GM12801 (cell line): ENCODE data around the gene GAA.

Source experiments
- TF ChIP-seq, protein P1 (sequence below): IDR thresholded peaks from one replicate; pipeline ENCODE4 v1.5.1; 2011; ENCODE audit warnings: control low read depth; ENCODE audit not compliant: insufficient read length; ENCODE audit errors: extremely low read depth

Gene GAA

DNA sequence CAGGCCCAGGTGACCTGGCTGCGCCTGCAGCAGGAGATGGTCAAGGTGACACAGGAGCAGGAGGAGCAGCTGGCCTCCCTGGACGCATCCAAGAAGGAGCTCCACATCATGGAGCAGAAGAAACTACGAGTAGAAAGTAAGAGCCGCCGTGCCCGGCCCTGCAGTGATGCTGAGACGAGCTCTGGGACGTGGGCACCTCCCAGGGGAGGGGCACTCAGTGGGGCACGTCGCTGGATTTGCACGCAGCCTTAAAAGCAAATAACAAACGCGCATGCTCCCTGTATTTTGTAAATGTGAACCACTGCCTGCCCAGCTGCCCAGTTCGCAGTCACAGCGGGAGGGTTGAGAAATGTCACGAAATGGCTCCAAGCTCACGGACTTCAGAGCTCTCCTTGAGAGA is 15.3 kb upstream of the GAA start:
- TF ChIP-seq, protein P1, sequence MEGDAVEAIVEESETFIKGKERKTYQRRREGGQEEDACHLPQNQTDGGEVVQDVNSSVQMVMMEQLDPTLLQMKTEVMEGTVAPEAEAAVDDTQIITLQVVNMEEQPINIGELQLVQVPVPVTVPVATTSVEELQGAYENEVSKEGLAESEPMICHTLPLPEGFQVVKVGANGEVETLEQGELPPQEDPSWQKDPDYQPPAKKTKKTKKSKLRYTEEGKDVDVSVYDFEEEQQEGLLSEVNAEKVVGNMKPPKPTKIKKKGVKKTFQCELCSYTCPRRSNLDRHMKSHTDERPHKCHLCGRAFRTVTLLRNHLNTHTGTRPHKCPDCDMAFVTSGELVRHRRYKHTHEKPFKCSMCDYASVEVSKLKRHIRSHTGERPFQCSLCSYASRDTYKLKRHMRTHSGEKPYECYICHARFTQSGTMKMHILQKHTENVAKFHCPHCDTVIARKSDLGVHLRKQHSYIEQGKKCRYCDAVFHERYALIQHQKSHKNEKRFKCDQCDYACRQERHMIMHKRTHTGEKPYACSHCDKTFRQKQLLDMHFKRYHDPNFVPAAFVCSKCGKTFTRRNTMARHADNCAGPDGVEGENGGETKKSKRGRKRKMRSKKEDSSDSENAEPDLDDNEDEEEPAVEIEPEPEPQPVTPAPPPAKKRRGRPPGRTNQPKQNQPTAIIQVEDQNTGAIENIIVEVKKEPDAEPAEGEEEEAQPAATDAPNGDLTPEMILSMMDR = no peak

DNA sequence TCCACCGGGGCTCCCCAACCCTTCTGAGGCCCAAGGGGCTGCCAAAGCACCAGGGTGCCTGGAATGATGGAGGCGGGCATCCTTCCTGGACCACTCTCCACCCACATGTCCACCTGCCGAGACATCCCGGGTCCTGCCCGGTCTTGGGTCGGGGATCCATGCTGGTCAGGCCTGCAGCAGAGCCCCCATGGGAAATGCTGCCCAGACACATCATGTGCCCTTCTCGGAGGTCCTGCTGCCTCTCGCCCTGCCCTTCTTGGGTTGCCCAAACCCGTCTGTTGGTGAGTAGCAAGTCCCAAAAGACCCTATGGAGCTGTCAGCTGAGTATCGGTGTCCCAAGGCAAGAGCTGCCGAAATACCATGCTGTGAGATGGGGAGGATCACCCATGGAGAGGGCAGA is 14.8 kb upstream of the GAA start:
- TF ChIP-seq, protein P1 = no peak

DNA sequence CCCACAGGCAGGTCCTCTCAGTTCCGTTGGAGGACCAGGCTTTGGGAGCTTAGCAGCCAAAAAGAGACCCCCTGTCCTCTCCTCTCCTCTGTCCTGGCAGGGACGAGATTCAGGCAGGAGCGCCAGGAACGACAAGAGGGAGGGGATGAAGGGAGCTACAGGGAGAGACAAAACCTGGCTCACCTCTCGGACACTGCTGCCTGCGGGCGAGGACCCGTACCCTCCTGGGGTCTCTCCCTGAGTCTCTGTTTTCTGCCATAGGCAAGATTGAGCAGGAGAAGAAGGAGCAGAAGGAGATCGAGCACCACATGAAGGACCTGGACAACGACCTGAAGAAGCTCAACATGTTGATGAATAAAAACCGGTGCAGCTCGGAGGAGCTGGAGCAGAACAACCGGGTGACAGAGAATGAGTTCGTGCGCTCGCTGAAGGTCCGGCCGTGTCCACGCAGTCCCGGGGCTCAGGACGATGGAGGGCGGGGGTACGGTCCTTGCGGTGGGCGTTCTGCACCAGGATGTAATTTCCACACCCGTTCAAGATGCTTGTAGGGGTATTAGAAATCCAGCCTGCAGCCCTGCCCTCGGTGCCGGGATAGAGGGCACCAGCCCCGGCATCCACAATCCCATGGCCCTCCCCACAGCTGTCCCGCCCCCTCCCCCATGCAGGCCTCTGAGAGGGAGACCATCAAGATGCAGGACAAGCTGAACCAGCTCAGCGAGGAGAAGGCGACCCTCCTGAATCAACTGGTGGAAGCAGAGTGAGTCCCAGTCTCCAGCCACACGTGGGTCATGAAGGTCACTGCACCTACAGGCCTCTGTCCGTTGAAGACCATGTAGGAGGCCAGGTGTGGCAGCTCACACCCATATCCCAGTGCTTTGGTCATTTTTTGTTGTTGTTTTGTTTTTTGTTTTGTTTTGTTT is 13.8 kb upstream of the GAA start:
- TF ChIP-seq, protein P1 = no peak

DNA sequence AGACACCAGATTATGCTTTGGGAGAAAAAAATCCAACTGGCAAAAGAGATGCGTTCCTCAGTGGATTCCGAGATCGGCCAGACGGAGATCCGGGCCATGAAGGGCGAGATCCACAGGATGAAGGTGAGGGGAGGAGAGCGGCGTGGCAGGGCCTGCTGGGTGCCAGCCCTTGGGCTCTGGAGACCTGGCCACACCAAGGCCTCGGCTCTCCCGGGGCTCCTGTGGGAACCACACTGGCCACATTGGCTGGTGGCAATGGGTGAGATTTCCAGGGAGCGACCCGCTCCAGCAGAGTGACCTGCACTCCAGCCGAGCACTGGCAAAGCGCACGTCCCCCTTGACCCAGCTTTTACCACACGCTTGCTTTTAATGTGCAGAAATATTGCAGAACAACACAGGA is 11.6 kb upstream of the GAA start:
- TF ChIP-seq, protein P1 = no peak

DNA sequence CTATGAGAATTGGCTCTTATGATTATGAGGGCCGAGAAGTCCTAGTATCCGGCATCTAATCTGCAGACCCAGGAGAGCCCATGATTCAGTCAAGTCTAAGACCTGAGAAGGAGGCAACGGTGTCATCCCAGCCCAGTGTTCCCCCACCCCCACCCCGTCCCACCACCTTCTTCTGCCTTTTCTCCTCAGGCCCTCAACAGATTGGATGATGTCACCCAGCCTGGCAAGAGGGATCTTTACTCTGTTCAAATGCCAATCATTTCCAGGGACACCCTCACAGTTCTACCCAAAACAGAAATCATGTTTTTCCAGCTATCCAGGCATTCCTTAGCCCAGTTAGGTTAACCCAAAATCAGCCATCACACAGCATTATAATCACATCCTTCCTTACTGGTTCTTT is 10.0 kb upstream of the GAA start:
- TF ChIP-seq, protein P1 = no peak

DNA sequence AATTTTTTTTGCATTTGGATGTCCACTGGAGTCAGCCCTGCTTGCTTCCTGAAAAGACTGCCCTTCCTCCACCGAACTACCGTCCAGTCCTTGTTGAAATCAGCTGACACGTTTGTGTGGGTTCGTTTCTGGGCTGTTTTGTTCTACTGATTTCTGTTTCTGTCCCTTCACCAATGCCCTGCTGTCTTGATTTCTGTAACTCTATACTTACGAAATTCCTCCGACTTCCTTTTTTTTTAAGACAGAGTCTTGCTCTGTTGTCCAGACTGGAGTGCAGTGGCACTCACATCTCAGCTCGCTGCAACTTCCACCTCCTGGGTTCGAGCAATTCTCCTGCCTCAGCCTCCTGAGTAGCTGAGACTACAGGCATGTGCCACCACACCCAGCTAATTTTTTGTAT is 8.4 kb upstream of the GAA start:
- TF ChIP-seq, protein P1 = no peak

DNA sequence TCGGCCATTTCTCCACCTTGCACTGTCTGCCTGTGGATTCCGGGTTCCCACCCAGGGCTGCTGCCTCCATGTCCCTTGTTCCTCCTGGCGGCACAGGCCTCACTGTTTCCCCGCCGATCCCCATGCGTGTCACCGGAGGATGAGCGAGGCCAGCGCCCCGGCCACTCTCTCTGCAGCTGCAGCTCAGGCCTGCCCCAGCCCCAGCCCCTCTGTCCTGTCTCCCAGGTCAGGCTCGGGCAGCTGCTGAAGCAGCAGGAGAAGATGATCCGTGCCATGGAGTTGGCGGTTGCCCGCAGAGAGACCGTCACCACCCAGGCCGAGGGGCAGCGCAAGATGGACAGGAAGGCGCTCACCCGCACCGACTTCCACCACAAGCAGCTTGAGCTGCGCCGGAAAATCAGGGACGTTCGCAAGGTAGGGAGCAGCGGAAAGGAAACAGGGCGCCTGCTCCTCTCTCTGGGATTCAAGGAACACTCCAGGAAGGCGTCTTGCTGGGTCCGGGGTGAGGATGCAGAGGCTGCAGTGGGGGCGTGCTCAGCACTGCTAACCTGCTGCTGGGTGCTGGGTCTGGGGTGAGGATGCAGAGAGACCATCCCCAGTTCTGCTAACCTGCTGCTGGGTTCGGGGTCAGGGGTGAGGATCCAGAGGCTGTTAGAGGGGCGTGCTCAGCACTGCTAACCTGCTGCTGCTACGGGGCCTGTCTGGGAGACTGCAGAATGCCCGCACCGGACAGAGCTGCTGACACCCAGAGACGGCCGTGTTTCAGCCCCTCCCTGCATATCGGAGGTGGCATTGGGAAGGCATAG is 6.1 kb upstream of the GAA start:
- TF ChIP-seq, protein P1 = no peak
